GM21360 (cell line): ENCODE measurements around the gene MYOG.

ENCODE experiments used
- ATAC-seq: cut with Tn5 transposase; IDR thresholded peaks from one replicate; pipeline ENCODE4 v1.9.1; 2021; ENCODE audit warnings: mild to moderate bottlenecking, moderate library complexity; ENCODE audit not compliant: unreplicated experiment

MYOG gene

GRCh38 chr1:203091199-203091477, 5.3 kb upstream of the MYOG start:
- no peak for ATAC-seq

GRCh38 chr1:203090421-203091198, 4.8 kb upstream of the MYOG start:
- no peak for ATAC-seq

- no peak for ATAC-seq
Observed at GRCh38 chr1:203089651-203090045, 3.8 kb upstream of the MYOG start.

GRCh38 chr1:203089001-203089650, 3.3 kb upstream of the MYOG start:
- ATAC-seq, result no peak

- ATAC-seq, result no peak
Observed at GRCh38 chr1:203088441-203088840, 2.6 kb upstream of the MYOG start.

- no peak for ATAC-seq
Observed at GRCh38 chr1:203086992-203087763, 1.4 kb upstream of the MYOG start.

- ATAC-seq, result no peak
Observed at GRCh38 chr1:203084588-203085527, 954 bp downstream of the MYOG start.

GRCh38 chr1:203083463-203083921, 2.3 kb downstream of the MYOG start:
- ATAC-seq, result no peak

GRCh38 chr1:203082571-203083462, 3.0 kb downstream of the MYOG start:
- ATAC-seq, result no peak

GRCh38 chr1:203082231-203082505, 3.6 kb downstream of the MYOG start:
- ATAC-seq, result no peak

- ATAC-seq, result no peak
Observed at GRCh38 chr1:203081465-203082230, 4.2 kb downstream of the MYOG start.

- ATAC-seq, result no peak
Observed at GRCh38 chr1:203080456-203080855, 5.4 kb downstream of the MYOG start.

- ATAC-seq, result no peak
Observed at GRCh38 chr1:203078478-203078877, 7.3 kb downstream of the MYOG start.

- ATAC-seq, result no peak
Observed at GRCh38 chr1:203077956-203078355, 7.9 kb downstream of the MYOG start.

- ATAC-seq, result no peak
Observed at GRCh38 chr1:203077367-203077766, 8.4 kb downstream of the MYOG start.

GRCh38 chr1:203076031-203076511, 9.7 kb downstream of the MYOG start:
- ATAC-seq, result no peak

GRCh38 chr1:203075236-203076030, 10.4 kb downstream of the MYOG start:
- no peak for ATAC-seq

GRCh38 chr1:203074610-203075009, 11.2 kb downstream of the MYOG start:
- no peak for ATAC-seq
